Lower leg skin (tissue), 4 donors: ENCODE measurements around the gene KRTAP10-1. TPM values are rescaled to one million over a fixed set of nuclear protein-coding genes. Genes with fewer than 3 reads are reported as not detected.

Experiments
- DNase-seq, 2 donors: peaks; one replicate each; pipeline ENCODE4 v3.0.0-alpha.2; 2019; ENCODE audit warnings: low spot score in 2 of 2
- H3K4me3 ChIP-seq: fragments of 200-600 bp; sonication (generic); 2 replicates; pipeline ENCODE4 v1.5.1; 2017; ENCODE audit warnings: mild to moderate bottlenecking, low read depth; ENCODE audit not compliant: poor library complexity, severe bottlenecking
- POLR2A ChIP-seq, 2 donors: fragments of 450-650 bp; IDR thresholded peaks; one replicate each; pipeline ENCODE4 v1.6.1; 2016 to 2017; ENCODE audit warnings: antibody characterized with exemption in 2 of 2, mild to moderate bottlenecking in 1 of 2, moderate library complexity in 1 of 2
- WGBS, 2 donors: methylation state at CpG; one replicate each; pipeline ENCODE4 v1.1.5; 2018; 5-methylcytosine and 5-hydroxymethylcytosine counted together
- intact Hi-C: fragments of 100-400 bp; cut with DNase I; formaldehyde crosslinking; loops from one replicate; pipeline ENCODE4 v1.15.0; 2023; ENCODE audit warnings: low total_unique reads
- total RNA-seq, 4 donors: library from RNA; depleted of rRNA; stranded (reverse); fragments of >200 nt; gene quantifications; one replicate each; pipeline ENCODE4 v1.1.0, GENCODE V29; 2016
- TF ChIP-seq, protein P1 (sequence below), 3 donors: fragments of 450-650 bp; IDR thresholded peaks; one replicate each; pipeline ENCODE4 v1.5.1; 2016; ENCODE audit warnings: antibody characterized with exemption in 3 of 3, mild to moderate bottlenecking in 3 of 3, moderate library complexity in 2 of 3

KRTAP10-1 gene
- total RNA-seq, 4 donors from 2014 or later = 3.0 TPM; not detected in 3

DNA sequence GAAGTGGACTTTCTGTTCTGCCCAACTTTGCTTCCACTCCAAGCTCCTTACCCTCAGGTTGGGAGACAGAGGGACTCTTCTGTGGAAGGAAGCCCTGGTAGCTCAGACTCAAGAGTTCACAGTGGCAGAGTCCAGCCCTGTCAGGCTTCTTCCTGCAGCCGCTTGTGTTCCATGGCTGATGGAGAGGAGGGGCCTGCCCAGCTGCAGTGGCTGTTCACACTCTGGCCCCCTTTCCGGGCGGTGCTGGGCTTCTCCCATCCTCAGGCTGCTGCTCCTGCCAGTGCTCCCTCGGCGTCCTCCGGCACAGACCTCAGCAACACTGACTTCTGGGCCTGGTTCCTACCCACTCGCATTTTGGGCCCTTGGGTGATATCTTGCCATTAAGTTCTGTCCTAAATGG, 4.0 kb downstream of the KRTAP10-1 start:
- 60% methylated on average over 7 of the region's 7 CpGs for WGBS, 2 donors
- TF ChIP-seq, protein P1, sequence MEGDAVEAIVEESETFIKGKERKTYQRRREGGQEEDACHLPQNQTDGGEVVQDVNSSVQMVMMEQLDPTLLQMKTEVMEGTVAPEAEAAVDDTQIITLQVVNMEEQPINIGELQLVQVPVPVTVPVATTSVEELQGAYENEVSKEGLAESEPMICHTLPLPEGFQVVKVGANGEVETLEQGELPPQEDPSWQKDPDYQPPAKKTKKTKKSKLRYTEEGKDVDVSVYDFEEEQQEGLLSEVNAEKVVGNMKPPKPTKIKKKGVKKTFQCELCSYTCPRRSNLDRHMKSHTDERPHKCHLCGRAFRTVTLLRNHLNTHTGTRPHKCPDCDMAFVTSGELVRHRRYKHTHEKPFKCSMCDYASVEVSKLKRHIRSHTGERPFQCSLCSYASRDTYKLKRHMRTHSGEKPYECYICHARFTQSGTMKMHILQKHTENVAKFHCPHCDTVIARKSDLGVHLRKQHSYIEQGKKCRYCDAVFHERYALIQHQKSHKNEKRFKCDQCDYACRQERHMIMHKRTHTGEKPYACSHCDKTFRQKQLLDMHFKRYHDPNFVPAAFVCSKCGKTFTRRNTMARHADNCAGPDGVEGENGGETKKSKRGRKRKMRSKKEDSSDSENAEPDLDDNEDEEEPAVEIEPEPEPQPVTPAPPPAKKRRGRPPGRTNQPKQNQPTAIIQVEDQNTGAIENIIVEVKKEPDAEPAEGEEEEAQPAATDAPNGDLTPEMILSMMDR (IDR thresholded peaks at IDR 0.05) = no peak
- TF ChIP-seq POLR2A (IDR thresholded peaks at IDR 0.05) = no peak
- H3K4me3 ChIP-seq = no peak overlapping the region
- DNase-seq = peak in 1 of 2 donors; percentile 71
- intact Hi-C loops = no loop called here

DNA sequence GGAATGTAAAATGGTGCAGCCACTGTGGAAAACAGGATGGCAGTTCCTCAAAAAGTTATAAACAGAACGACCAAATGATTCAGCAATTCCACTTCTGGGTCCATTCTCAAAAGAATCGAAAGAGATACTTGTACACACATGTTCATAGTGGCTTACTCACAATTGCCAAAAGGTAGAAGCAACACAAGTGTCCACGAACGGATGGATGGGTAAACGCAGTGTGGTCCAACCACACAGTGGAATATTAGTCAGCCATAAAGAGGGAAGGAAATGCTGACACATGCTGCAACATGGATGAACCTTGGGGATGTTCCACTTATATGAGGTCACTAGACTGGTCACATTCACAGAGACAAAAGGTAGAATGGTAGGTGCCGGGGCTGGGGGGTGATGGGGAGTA, 5.3 kb downstream of the KRTAP10-1 start:
- WGBS, 2 donors = 85% methylated on average over 6 of the region's 6 CpGs
- intact Hi-C loops = no loop called here
- peak in 1 of 2 donors; percentile 57 for DNase-seq
- TF ChIP-seq, protein P1 (IDR thresholded peaks at IDR 0.05) = no peak
- TF ChIP-seq POLR2A (IDR thresholded peaks at IDR 0.05) = no peak
- H3K4me3 ChIP-seq = no peak overlapping the region

DNA sequence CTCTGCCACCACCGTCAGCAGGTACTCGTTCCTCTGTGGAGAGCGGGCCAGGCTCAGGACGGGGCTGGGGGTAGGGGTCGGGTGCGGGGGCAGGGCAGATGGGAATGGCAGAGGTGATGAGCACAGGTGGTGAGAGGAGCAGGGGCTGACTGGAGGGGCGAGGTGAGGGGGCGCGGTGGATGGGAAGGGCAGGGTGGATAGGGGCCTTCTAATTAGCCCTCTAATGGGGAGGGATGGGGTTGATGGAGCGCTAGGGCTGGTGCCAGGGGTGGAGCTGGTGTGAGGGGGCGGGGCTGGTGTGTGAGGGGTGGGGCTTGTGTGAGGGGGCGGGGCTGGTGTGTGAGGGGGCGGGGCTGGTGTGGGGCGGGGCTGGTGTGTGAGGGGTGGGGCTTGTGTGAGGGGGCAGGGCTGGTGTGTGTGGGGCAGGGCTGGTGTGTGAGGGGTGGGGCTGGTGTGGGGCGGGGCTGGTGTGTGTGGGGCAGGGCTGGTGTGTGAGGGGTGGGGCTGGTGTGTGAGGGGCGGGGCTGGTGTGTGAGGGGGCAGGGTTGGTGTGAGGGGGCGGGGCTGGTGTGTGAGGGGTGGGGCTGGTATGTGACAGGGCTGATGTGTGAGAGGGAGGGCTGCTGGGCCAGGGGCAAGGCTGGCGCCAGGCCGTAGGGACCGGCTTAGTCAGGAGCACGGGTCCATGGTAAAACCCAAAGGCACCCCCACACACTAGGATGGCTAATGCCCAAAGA, 5.9 kb downstream of the KRTAP10-1 start:
- intact Hi-C loops = no loop called here
- TF ChIP-seq, protein P1 (IDR thresholded peaks at IDR 0.05) = no peak
- no peak for TF ChIP-seq POLR2A (IDR thresholded peaks at IDR 0.05)
- WGBS, 2 donors = 92 to 93% methylated on average over 15 to 19 of the region's 21 CpGs

DNA sequence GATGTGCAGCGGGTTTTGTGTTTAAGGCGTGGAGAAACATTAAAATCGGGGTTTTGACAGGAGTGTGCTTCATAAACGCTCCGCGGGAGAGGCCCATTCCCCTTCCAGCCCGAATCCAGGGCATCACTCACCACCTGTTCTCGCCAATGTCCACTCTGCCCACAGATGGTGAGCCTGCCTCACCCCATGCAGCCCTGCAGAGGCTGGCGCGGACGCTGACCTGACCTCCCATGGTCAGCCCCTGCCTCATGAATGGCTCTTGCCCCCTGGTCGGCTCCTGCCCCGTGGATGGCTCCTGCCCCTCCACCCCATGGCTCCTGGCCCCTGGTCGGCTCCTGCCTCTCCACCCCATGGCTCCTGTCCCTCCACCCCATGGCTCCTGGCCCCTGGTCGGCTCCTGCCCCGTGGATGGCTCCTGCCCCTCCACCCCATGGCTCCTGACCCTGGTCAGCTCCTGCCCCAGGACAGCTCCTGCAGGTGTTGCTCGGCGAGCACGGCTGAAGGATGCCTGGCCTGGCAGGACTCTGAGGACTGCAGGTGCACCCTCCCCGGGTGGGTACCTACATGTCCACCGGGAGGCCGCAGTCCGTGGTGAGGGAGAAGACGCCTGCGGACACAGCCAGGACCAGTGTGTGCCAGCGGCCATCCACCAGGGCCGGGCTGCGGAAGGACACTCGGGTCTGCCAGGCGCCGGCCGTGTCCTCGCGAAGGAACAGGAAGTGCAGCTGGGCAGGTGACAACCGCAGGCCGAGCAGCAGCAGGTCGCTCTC, 6.7 kb downstream of the KRTAP10-1 start:
- no peak overlapping the region for H3K4me3 ChIP-seq
- peak in 1 of 2 donors; percentile 68 for DNase-seq
- TF ChIP-seq, protein P1 (IDR thresholded peaks at IDR 0.05) = no peak
- no peak for TF ChIP-seq POLR2A (IDR thresholded peaks at IDR 0.05)
- intact Hi-C loops = no loop called here
- 91 to 95% methylated on average over 34 to 36 of the region's 37 CpGs for WGBS, 2 donors

More for the DNA sequence above, 5.9 kb downstream of the KRTAP10-1 start:
- H3K4me3 ChIP-seq = no peak overlapping the region
- DNase-seq = peak in 1 of 2 donors; percentile 59

DNA sequence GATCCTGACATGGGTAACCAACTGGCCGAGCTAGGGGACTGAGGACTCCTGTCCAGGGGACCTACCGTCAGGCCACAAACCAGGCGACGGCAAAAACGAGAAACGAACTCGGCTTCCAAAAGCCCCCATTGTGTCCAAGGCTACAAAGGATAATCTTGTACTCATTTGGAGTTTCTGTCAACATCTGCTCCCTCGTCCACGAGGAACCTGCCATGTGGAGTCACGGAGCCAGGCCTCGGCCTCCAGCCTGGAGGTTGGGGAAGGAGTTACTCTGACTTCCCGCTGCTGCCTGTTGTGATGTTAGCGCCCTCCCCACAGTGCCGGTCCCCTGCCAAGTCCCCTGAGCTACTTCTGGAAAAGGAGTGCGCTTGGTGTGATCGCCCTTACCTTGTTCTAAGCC, 7.3 kb downstream of the KRTAP10-1 start:
- TF ChIP-seq, protein P1 (IDR thresholded peaks at IDR 0.05) = no peak
- no peak for TF ChIP-seq POLR2A (IDR thresholded peaks at IDR 0.05)
- intact Hi-C loops = no loop called here
- no peak overlapping the region for H3K4me3 ChIP-seq
- WGBS, 2 donors = 88 to 91% methylated on average over 16 of the region's 16 CpGs
- peak in 1 of 2 donors; percentile 67 for DNase-seq
